AG09309 (cell line): ENCODE data around the gene PPFIA4.

Experiments
- DNase-seq: peaks from one replicate; pipeline ENCODE4 v3.0.0-alpha.2; 2010; ENCODE audit warnings: low read depth
- H3K4me3 ChIP-seq: 2 replicates; pipeline ENCODE4 v1.5.1; 2011; ENCODE audit warnings: mild to moderate bottlenecking, low read depth, low read length, moderate library complexity; ENCODE audit not compliant: control insufficient read depth
- TF ChIP-seq, protein P1 (sequence below): IDR thresholded peaks from 2 replicates; pipeline ENCODE4 v1.5.1; 2011; ENCODE audit warnings: mild to moderate bottlenecking, low read depth, low read length, inconsistent platforms; ENCODE audit not compliant: insufficient read depth, control insufficient read depth; ENCODE audit errors: missing control alignments

PPFIA4 gene

DNA sequence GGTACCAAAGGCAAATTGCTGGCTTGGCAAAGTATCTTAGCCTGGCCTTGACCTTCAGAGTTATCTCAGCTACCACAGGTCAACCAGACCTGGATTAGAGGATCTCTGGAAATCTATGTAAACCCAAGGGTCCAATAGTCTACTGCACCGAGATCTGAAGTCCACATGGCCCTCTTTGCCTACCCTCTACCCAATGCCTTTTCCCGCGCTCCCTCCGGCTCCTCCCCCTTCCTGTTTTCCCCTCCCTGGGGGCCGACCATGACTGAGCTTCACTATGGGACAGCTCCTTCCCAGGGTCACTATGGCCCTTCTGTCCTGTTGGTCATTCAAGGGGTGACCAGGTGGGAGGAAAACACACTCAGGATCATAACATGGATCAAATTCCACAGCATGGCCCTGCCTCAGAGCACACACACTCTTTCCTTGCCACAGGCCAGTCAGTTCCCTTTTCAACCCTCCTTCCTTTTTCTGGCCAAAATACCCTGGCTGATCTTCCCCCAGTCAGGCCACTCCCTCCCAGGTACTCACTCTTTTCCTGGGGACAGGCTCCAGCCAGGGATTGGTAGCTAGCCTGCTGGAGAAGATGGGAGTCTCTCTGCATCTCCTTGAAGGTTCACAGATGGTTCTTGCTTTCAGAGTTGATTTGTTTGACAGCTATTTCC, 38.2 kb upstream of the PPFIA4 start:
- TF ChIP-seq, protein P1, sequence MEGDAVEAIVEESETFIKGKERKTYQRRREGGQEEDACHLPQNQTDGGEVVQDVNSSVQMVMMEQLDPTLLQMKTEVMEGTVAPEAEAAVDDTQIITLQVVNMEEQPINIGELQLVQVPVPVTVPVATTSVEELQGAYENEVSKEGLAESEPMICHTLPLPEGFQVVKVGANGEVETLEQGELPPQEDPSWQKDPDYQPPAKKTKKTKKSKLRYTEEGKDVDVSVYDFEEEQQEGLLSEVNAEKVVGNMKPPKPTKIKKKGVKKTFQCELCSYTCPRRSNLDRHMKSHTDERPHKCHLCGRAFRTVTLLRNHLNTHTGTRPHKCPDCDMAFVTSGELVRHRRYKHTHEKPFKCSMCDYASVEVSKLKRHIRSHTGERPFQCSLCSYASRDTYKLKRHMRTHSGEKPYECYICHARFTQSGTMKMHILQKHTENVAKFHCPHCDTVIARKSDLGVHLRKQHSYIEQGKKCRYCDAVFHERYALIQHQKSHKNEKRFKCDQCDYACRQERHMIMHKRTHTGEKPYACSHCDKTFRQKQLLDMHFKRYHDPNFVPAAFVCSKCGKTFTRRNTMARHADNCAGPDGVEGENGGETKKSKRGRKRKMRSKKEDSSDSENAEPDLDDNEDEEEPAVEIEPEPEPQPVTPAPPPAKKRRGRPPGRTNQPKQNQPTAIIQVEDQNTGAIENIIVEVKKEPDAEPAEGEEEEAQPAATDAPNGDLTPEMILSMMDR, result no peak
- DNase-seq, result no peak
- no peak overlapping the region for H3K4me3 ChIP-seq

DNA sequence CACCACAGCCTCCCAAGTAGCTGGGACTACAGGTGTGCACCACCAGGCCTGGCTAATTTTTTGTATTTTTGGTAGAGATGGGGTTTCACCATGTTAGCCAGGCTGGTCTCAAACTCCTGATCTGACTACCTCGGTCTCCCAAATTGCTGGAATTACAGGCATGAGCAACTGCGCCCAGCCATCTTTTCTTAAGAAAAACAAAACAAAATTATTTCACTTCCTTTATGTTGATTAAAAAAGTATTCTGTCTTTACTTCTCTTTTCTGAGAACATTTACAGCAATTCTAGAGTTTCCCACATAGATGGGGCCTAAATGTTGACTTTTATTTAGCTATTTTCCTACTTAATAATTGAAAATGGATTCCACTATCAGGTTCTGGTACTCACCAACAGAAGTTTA, 36.4 kb upstream of the PPFIA4 start:
- H3K4me3 ChIP-seq, result no peak overlapping the region
- no peak for DNase-seq
- TF ChIP-seq, protein P1, result no peak

- no peak overlapping the region for H3K4me3 ChIP-seq
- TF ChIP-seq, protein P1, result no peak
- DNase-seq, result no peak
These were observed 35.2 kb upstream of the PPFIA4 start for GRCh38 chr1:202991112-202991511.

GRCh38 chr1:202994756-202995155, 31.5 kb upstream of the PPFIA4 start:
- H3K4me3 ChIP-seq, result no peak overlapping the region
- DNase-seq, result no peak
- TF ChIP-seq, protein P1, result no peak

DNA sequence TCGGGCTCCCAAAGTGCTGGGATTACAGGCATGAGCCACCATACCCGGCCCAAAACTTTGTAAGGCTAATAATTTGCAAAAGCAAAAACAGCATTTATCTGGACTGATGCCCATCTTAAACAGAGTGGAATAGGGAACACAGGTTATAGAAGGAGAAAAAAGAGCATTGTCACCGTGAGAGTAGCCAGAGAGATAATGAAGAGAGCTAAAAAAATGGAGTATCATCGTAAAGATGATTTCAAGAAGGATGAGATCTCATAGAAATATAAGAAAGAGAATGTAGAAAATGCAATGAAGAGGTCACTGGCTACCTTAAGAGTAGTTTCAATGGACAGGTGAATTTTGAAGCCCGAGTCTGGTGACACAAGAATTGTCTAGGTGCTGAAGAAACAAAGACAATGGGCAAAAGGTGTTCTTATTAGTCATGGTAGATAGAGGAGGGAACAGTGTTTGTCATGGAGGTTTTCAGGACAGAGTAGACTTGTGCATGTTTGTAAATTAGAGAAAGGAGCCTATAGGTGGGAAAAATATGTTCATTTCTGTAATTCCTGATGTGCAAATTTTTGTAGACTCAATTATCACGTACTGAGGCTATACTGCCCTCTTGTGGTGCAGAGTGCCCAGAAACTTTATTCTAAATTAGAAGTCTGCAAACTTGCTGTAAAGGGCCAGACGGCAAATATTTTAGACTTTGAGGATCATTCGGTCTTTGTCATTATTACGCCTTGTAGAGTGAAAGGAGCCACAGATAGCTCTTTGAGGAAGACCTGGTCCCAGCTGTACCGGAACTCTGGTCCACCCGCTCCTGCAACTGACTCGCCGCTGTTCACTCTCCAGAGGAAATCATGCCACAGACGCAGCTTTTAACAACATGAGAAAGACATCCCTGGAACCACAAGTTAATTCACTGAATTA, 27.2 kb upstream of the PPFIA4 start:
- H3K4me3 ChIP-seq, result no peak overlapping the region
- TF ChIP-seq, protein P1, result peak; percentile 75
- DNase-seq, result no peak

GRCh38 chr1:203000217-203000944, 25.9 kb upstream of the PPFIA4 start:
- H3K4me3 ChIP-seq, result no peak overlapping the region
- DNase-seq, result no peak
- TF ChIP-seq, protein P1, result no peak
